DMS153 treated with DMSO at 0.1 percent for 48 hours (cell line): ENCODE measurements around the gene TFCP2.
A peak's percentile ranks its signal among the peaks of the same experiment; 100 is the strongest.

Source experiments
- DNase-seq: peaks from one replicate; lab custom pipeline; 2025; ENCODE audit not compliant: unreplicated experiment; lab: John Stamatoyannopoulos, UW

The TFCP2 gene

DNA sequence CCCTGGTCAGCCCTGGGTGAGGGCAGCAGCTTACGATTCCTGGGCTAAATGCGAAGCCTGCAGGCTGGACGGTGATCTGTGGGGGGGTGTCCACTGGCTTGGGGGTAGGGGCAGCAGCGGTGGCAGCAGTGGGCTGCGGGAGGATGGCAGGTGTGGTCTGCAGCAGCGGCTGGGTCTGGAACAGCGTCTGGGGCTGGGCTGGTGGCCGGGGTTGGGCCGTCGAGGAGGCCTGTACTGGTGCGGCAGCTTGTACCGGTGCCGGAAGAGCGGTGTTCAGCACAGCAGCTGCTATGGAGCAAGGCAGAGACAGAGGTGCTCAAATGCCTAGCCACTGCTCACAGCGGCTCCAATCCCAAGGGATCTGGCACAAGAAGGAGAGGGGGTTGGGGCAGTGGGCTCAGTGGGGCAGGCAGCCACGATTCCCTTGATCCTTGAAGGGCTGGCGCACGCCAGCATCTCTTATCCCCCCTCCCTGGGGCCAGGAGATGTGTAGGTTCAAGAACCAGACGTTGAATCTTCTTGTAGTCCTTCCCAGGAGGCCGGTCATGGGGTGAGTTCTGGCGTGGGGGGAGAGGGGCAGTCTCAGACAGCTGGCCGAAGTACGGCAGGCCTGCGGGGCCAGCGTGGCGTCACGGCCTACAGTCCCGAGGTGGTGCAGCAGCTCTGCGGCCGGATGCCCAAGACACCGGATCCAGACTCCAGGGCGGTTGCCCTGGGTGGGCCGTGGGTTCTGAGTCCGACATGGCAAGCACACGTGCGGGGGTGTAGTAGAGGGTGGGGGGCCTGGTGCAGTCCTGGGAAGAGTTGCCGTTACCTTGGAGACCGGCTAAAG is 25.0 kb upstream of the TFCP2 start:
- DNase-seq, result no peak

DNA sequence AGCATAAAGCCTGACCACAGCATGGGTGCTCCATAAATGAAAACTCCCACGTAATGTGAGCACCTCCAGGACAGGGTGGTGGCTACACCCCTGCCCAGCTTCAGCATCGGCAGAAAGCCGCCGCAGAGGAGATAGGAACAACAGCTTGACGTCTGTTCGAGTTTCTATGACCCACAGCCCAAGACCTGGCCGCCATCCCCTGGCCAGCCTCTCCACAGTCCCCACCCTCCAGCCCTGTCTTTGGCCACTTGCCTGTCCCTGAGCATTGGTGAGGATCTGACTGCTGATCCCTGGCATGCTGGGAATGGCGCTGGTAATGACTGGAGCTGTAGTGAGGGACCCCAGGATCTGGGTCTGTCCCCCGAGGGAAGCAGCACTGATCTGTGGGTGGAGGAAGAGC is 23.6 kb upstream of the TFCP2 start:
- no peak for DNase-seq

DNA sequence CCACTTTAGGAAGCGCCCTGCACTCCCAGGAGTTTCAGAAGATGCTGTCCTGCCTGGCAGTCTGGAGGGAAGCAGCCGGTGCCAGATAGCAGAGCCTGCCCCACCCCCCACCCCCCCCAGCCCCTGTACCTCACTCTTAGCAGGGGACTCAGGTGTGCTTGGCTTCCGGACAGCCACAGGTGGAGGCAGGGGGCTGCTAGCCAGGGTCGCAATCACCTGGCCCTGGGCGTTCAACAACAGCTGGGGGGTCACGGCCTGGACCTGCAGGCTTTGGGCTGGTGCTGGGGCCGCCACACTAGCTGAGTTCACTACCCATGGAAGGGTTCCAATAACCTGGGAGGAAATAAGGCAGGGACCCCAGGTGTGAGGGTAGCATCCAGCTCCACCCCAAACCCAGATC is 22.9 kb upstream of the TFCP2 start:
- no peak for DNase-seq

GRCh38 chr12:51192284-51192671 is 19.3 kb upstream of the TFCP2 start:
- no peak for DNase-seq

- no peak for DNase-seq
These were observed 18.8 kb upstream of the TFCP2 start for GRCh38 chr12:51191516-51192283.

- no peak for DNase-seq
These were observed 17.9 kb upstream of the TFCP2 start for GRCh38 chr12:51190820-51191219.

GRCh38 chr12:51189790-51190355 is 16.9 kb upstream of the TFCP2 start:
- no peak for DNase-seq

GRCh38 chr12:51188359-51189051 is 15.6 kb upstream of the TFCP2 start:
- DNase-seq, result no peak

DNA sequence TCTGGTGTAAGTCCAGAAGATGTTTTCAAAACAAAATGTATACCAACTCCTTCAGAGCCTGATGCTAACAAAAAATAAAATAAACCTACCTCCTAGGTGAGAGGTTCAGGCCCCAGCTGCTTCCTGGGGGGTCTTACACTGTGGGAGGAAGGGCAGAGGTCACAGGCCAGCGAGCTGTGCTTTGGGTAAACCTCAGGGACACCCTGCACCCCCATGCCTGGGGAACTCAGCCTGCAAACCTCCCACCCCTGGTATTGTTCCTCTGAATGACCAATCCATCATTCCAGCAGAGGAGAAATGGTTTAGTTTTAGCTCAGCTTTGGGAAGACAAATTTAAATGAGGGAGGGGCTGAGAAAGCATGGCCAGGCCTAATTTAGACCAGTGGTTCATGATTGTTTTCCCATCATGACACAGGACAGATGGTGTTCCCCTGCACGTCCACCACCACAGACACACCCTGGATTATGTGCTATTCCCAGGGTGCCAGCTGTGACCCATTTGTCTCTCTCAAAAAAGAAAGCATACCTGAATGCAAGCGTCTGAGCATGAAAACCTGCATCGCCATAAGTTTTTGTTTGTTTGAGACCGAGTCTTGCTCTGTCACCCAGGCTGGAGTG is 14.5 kb upstream of the TFCP2 start:
- no peak for DNase-seq

DNA sequence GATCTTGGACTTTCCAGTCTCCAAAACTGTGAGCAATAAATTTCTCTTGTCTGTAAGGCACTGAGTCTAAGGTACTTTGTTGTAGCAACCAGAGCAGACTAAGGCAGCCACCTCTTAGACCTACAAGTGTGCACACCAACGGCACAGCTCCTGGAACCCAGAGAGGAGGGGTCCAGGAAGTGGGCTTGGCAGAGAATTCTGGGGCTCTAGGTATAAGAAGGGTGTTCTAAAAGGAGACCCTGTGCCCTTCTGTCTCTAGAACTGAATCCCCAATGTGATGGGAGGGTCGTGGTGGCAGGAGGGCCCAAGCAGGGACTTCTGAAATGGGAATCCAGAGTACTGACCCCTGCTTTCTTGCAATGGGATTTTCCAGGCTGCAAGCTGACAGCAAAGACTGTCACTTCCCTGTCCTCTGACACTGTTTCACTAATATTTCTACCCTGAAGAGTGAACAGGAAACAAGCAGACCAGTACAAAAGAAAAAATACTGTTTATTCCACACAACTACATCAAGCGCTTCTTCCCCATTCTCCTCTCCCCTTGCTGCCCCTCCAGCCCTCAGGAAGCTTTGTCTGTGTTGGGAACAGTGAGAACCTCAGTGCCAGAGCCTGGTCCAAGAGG is 13.6 kb upstream of the TFCP2 start:
- DNase-seq, result no peak

DNA sequence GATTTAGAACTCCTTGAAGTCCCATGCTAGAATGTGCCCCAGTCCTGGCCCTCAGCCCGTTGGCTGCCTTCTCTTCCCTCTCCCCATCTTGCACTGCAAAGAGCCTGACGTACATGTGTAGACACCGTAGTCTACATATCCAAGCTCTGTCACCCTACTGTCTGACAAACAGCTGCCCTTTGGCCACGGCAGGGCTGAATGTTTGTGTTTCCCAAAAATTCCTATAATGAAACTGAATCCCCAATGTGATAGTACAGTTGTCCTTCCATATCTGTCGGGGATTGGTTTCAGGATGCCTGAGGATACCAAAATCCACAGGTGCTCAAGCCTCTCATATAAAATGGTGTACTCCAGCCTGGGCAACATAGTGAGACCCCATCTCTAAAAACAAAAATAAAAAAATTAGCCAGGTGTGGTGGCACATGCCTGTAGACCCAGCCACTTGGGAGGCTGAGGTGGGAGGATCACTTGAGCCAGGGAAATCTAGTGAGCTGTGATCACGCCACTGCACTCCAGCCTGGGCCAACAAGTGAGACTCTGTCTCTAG is 12.3 kb upstream of the TFCP2 start:
- DNase-seq, result no peak

GRCh38 chr12:51183816-51184215 is 10.9 kb upstream of the TFCP2 start:
- DNase-seq, result peak; percentile 42

DNA sequence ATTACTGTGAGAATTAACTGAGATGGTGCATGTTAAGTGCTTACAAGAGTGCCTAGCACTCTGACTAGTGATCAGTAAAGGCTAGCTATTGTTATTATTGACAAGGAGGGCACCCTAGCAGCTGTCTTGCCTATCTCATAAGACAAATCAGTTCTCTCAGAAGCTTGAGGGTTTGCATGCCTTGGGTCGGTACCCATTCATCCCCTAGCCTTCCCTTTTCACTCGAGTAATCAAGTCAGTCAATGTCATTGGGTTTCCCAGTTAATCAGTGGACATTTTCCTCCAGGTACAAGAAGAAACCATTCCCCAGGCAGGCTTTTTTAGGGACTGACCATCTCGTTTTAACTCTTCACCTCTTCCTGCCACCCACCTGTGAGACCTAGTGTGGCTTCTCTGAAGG is 10.4 kb upstream of the TFCP2 start:
- DNase-seq, result no peak

- no peak for DNase-seq
These were observed 8.6 kb upstream of the TFCP2 start for GRCh38 chr12:51181558-51181957.

- no peak for DNase-seq
These were observed 5.0 kb upstream of the TFCP2 start for GRCh38 chr12:51177897-51178296.

DNA sequence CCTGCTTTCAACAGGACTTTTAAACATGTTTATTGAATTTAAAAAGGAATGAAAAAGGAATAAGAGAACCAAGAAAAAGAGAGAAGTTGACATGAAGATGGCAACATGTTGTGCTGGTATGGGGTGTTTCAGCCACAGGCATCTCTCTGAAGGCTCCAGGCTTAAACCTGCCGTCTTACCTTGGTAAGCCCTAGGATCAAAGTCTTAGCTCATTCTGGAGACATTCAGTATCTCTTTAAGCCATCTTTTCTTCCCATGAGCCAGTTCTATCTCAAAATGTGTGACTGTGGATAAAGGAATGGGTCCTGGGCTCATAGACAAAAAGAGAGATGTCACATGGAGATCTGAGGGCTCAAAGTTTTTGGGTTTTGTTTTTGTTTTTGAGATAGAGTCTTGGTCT is 1.6 kb upstream of the TFCP2 start:
- no peak for DNase-seq

DNA sequence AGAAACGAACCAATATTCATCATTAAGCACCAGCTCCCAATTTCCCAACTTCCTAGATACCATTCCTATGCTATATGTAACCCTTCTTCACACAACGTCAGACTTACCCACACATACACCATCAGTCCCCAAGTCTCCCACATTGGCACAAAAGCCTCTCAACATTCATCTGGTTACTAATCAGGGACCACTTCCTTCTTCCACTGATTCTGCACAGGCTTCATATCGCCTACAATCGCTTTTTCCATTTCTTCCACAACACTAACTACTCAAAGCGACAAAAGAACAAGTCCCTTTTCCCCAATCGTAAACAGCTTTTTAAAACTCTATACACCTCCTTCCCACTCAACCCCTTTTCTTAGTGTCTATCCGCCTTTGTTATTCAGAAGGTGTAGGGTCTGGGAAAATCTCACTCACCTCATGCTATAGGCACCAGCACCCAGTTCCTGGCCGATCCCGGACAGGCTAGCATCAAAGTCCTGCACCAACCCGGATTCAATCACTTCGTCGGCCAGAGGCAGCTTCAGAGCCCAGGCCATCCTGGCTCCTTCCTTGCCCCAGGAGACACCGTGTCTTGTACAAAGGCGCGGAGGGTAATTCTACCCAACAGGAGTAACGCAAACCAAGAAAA is 936 bp downstream of the TFCP2 start:
- DNase-seq, result no peak

DNA sequence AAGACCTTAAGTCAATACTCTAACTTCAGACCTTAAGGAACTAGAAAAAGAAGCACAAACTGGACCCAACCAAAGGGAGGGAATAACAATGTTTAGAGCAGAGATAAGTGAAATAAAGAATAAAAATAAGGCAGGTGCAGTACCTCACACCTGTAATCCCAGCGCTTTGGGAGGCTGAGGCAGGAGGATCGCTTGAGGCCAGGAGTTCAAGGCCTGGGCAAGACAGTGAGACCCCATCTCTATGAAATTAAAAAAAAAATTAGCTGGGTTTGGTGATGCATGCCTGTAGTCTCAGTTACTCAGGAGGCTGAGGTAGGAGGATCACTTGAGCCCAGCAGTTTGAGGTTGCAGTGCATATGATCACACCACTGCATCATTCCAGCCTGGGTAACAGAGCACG is 9.1 kb downstream of the TFCP2 start:
- no peak for DNase-seq

- no peak for DNase-seq
These were observed 10.7 kb downstream of the TFCP2 start for GRCh38 chr12:51162217-51162616.
